Cortex of kidney (tissue), 1 donor: ENCODE measurements around the gene MOXD1.

Source experiments
- DNase-seq: peaks from one replicate; lab custom pipeline; 2025; lab: John Stamatoyannopoulos, UW

The MOXD1 gene

GRCh38 chr6:132399376-132400074 is 1.8 kb downstream of the MOXD1 start:
- DNase-seq: no peak

- no peak for DNase-seq
Measured at GRCh38 chr6:132395015-132395597, 6.2 kb downstream of the MOXD1 start.

DNA sequence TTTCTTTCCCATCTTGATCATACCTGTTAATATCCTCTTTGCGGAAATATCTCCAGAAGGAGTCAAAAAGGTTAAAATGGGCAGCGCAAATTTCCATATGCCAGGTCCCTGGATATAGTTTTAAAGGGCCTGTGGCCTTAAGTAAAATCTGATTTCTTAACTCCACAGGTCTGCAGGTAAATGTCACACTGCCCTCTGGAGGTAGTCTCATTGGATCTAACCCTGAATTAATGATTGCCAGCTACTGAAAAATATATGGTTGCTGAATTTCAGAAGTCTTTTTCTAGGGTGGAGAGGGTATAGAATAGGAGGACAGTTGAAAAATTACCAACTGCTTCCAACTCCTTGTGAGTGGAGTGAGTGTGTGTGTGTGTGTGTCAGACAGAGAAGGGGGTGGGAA is 8.5 kb downstream of the MOXD1 start:
- no peak for DNase-seq

DNA sequence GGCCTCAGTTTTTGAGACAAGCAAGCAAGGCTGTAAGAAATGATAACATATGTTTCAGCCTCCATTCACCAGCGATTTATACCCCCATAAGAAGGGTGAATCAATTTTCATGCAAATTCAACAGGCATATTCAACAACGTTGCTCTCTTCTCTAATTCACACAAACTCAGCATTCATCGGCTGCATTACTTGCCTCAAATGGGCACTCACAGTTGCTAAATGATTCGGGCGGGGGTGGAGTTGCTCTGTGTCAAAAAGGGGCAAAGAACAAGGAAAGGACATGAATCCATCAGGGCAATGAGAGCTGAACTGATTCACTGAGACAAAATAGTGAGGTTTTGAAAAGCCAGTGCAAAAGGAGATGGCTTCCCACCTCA is 9.0 kb downstream of the MOXD1 start:
- DNase-seq: no peak

- DNase-seq: no peak
Measured at GRCh38 chr6:132391391-132392269, 9.6 kb downstream of the MOXD1 start.

GRCh38 chr6:132390451-132390850 is 10.8 kb downstream of the MOXD1 start:
- no peak for DNase-seq

- DNase-seq: no peak
Measured at GRCh38 chr6:132390017-132390416, 11.3 kb downstream of the MOXD1 start.

GRCh38 chr6:132388291-132388690 is 13.0 kb downstream of the MOXD1 start:
- DNase-seq: no peak

DNA sequence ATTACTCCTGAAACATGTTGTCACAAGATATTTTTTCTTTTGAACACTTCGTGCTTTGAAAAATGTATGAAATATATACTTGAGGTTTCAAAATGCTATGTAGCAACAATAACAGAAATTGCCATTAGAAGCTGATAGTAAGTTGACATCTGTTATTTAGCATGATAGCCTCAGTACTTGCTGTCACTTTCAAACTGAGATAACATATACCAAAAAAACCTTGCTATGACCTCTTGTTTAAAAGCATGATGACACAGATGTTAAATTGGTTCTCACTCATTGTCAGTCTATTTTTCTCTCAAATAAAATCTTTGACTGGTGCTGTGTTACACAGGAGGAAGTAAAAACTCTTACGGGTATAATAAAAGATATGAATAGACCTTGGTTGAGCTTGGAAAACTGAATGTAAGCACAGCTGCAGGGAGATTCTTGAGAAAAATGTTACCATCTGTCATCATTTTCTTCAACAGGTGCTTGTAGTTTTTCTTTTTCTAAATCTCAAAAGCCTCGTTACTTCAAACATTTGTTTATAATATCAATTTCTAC is 18.6 kb downstream of the MOXD1 start:
- DNase-seq: no peak

DNA sequence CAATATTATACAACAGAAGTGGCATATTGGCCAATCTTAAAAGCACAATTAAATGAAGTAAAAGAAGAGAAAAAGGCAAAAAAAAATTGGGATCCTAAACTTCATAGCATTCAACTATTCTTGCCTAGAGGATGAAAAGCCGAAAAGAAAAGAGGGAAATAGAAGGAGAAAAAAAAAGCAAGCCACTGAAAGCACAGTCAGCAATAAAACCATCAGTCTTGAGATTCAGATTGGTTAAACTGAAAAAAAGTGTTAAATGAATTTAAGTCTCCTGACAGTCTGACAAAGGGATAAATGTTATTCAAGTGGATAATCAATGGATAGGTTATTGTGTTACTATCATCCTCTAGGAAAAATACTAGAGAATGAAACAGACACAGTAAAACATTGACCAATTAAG is 19.9 kb downstream of the MOXD1 start:
- no peak for DNase-seq

GRCh38 chr6:132380358-132381029 is 20.8 kb downstream of the MOXD1 start:
- no peak for DNase-seq

DNA sequence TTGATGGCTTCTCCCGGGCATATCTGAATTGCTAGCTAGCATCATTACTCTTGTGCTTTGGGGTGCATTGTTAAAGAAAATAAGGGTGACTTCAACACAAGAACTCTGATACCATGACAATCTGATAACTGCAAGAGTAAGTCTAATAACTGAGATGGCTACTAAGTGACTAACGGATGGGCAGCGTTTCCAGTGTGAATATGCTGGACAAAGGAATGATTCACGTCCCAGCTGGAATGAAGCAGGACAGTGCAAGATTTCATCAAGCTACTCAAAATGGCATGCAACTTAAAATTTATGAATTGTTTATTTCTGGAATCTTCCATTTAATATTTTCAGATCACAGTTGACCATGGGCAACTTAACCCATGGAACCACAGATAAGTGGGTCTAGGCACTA is 31.7 kb downstream of the MOXD1 start:
- DNase-seq: no peak

GRCh38 chr6:132368916-132369481 is 32.3 kb downstream of the MOXD1 start:
- no peak for DNase-seq

DNA sequence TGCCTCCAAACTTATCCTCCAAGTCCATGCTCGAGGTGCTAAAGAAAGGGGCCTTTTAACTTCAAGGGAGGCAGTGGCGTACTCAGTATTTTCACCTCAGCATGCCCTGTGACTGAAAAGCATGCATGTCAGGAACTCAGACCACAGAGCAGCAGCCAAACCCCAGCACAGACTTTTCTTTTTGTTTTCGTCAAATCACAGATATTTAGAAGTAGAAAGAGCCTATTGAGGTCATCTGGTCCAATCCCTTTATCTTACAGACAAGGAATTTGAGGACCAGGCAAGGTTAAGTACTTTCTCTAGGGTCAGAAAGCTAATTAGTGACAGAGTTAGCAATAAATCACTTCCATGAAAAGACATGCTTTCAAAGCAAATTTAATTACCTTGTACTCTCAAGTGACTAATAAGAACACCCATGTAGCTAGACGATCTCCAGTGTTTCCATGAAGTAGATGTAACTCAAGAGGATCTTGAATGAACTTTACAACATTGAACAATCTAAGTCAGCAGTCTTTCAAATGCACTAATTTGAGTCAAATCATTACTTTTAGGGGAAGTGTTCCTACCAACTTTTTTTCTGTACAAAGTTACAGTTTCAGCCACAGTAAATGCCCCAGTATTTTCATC is 35.9 kb downstream of the MOXD1 start:
- no peak for DNase-seq

DNA sequence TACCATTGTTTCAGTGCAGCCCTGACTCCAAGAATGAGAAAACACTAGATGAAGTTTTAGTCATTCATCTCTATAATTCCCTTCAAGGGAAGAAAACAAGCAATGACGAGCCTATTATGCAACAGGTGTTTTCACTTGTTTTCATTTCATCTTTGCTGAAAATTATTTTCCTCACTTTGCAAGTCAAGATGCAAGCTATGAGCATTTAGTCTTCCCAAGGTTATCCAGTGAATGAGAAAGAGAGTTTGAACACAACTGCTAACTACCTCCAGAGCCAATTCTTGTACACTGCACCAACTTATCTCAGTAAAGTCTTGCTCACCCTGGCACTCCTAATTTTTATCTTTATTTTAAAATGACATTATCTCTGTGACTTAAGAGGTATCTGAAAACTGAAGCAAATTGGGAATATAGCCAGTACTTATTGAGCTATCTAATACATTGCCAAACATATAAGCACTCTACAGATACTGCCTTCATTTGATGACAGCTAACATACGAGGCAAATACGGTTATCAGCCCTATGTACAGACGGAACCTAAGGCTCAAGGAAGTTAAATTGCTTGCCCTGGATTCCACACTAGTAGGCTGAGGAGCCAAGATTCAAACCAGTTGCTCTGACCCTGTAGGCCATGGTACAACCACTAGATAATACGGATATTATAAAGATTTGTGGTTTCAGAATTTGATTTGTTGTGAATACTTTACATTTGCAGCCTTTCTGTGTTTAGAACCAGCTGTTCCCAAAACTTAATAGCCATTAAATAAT is 36.8 kb downstream of the MOXD1 start:
- DNase-seq: no peak

GRCh38 chr6:132362442-132363185 is 38.7 kb downstream of the MOXD1 start:
- no peak for DNase-seq

DNA sequence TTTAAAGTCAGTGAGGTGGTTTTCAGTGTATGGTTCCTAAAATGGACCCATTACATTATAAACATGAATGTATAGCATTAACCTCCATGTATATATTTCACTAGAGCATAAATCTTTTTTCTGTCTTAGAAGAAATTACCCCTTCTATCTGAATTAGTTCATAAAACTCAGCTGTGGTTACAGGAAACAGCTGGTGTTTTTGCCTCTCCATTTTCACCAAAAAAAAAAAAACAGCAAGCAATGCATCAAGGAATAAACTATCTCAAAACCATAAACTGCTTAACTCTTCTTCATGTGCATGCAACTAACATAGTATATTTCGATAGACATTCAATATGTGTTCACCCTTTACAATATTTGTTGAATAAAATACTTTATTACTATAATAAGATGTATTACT is 40.2 kb downstream of the MOXD1 start:
- no peak for DNase-seq

GRCh38 chr6:132359886-132360285 is 41.4 kb downstream of the MOXD1 start:
- DNase-seq: no peak

GRCh38 chr6:132357120-132357519 is 44.2 kb downstream of the MOXD1 start:
- DNase-seq: no peak
